GM23338 (cell line): ENCODE results near the gene PUM2. TPM values are rescaled to one million over a fixed set of nuclear protein-coding genes. Genes with fewer than 3 reads are reported as not detected.

Experiments
- ATAC-seq: fragments of 200-7000 bp; cut with Tn5 transposase; 3 replicates; pipeline ENCODE4 v1.9.1; 2020
- DNase-seq: peaks from one replicate; pipeline ENCODE4 v3.0.0-alpha.2; 2015; ENCODE audit warnings: low spot score
- H2AFZ ChIP-seq: fragments of 200-600 bp; sonication (generic); 2 replicates; pipeline ENCODE4 v1.8.0; 2016; ENCODE audit warnings: antibody characterized with exemption, mild to moderate bottlenecking, moderate library complexity
- H3F3A ChIP-seq: fragments of 200-600 bp; sonication (generic); replicated peaks from 2 replicates; pipeline ENCODE4 v1.8.0; 2017; ENCODE audit warnings: antibody characterized with exemption, mixed run types, low read depth
- H3K27ac ChIP-seq: fragments of 200-600 bp; sonication (generic); 2 replicates; pipeline ENCODE4 v1.6.1; 2016; ENCODE audit warnings: low read depth
- H3K27me3 ChIP-seq: fragments of 200-600 bp; sonication (generic); 2 replicates; pipeline ENCODE4 v1.8.0; 2016; ENCODE audit warnings: mild to moderate bottlenecking, mixed run types, moderate library complexity; ENCODE audit not compliant: insufficient read depth
- H3K36me3 ChIP-seq: fragments of 200-600 bp; sonication (generic); 2 replicates; pipeline ENCODE4 v1.8.0; 2016; ENCODE audit warnings: mild to moderate bottlenecking; ENCODE audit not compliant: insufficient read depth
- H3K4me1 ChIP-seq: fragments of 200-600 bp; sonication (generic); 2 replicates; pipeline ENCODE4 v1.8.0; 2016; ENCODE audit warnings: mild to moderate bottlenecking, moderate library complexity; ENCODE audit not compliant: insufficient read depth
- H3K4me2 ChIP-seq: fragments of 200-600 bp; sonication (generic); 2 replicates; pipeline ENCODE4 v1.7.1; 2017; ENCODE audit warnings: mixed run types
- H3K4me3 ChIP-seq: fragments of 200-600 bp; sonication (generic); 2 replicates; pipeline ENCODE4 v1.6.1; 2016; ENCODE audit warnings: mixed run types
- H3K79me2 ChIP-seq: fragments of 200-600 bp; sonication (generic); replicated peaks from 2 replicates; pipeline ENCODE4 v1.8.0; 2017; ENCODE audit warnings: mild to moderate bottlenecking; ENCODE audit not compliant: insufficient read depth
- H3K9me2 ChIP-seq: fragments of 200-600 bp; sonication (generic); 2 replicates; pipeline ENCODE4 v1.8.0; 2017; ENCODE audit not compliant: insufficient read depth
- H4K20me1 ChIP-seq: fragments of 200-600 bp; sonication (generic); replicated peaks from 2 replicates; pipeline ENCODE4 v1.8.0; 2017; ENCODE audit warnings: mild to moderate bottlenecking; ENCODE audit not compliant: insufficient read depth
- H3K27ac Mint-ChIP-seq: 2 replicates; pipeline ENCODE4 v1.8.0; 2020; ENCODE audit warnings: inconsistent platforms, mild to moderate bottlenecking, moderate library complexity, mixed read lengths
- H3K27me3 Mint-ChIP-seq: 3 replicates; pipeline ENCODE4 v1.8.0; 2022; ENCODE audit warnings: low read depth, mild to moderate bottlenecking, moderate library complexity, mixed read lengths, inconsistent platforms; ENCODE audit not compliant: insufficient read depth, poor library complexity
- H3K36me3 Mint-ChIP-seq: 3 replicates; pipeline ENCODE4 v1.8.0; 2021; ENCODE audit warnings: low read depth, mild to moderate bottlenecking, inconsistent platforms, moderate library complexity, mixed read lengths
- H3K4me1 Mint-ChIP-seq: 3 replicates; pipeline ENCODE4 v1.8.0; 2020; ENCODE audit warnings: mild to moderate bottlenecking, inconsistent platforms, mixed read lengths
- H3K4me3 Mint-ChIP-seq: 3 replicates; pipeline ENCODE4 v1.8.0; 2021; ENCODE audit warnings: moderate library complexity, mild to moderate bottlenecking, inconsistent platforms, mixed read lengths
- H3K9me3 Mint-ChIP-seq: 3 replicates; pipeline ENCODE4 v1.8.0; 2020; ENCODE audit warnings: moderate library complexity, mild to moderate bottlenecking, inconsistent platforms, mixed read lengths
- CTCF ChIP-seq, 2 experiments: fragments of 200-600 bp in 1 of 2; sonication (generic) in 1 of 2; conservative IDR thresholded peaks; 2 replicates each; pipeline versions ENCODE4 v1.5.1 to v1.6.1; 2016 to 2017; ENCODE audit warnings: antibody characterized with exemption in 2 of 2, low read depth in 2 of 2, mild to moderate bottlenecking in 2 of 2, moderate library complexity in 1 of 2
- ETS1 ChIP-seq: IDR thresholded peaks from 2 replicates; pipeline ENCODE4 v1.6.1; 2016; ENCODE audit warnings: antibody characterized with exemption
- EZH2 ChIP-seq: fragments of 200-600 bp; sonication (generic); IDR thresholded peaks from one replicate; pipeline ENCODE4 v1.8.0; 2017; ENCODE audit warnings: antibody characterized with exemption, mild to moderate bottlenecking, low read depth; ENCODE audit not compliant: unreplicated experiment
- JUNB ChIP-seq: IDR thresholded peaks from one replicate; pipeline ENCODE4 v1.6.1; 2016; ENCODE audit warnings: antibody characterized with exemption; ENCODE audit not compliant: unreplicated experiment
- REST ChIP-seq: IDR thresholded peaks from one replicate; pipeline ENCODE4 v1.6.1; 2018; ENCODE audit warnings: antibody characterized with exemption; ENCODE audit not compliant: unreplicated experiment
- STAT1 ChIP-seq: IDR thresholded peaks from one replicate; pipeline ENCODE4 v1.6.1; 2016; ENCODE audit warnings: antibody characterized with exemption; ENCODE audit not compliant: unreplicated experiment
- ZNF114 ChIP-seq: fragments of 250-450 bp; sonication (Bioruptor Pico); IDR thresholded peaks from 2 replicates; pipeline ENCODE4 v1.5.0; 2020; ENCODE audit warnings: mild to moderate bottlenecking, moderate library complexity
- ZNF331 ChIP-seq: fragments of 250-450 bp; sonication (Bioruptor Pico); IDR thresholded peaks from 2 replicates; pipeline ENCODE4 v1.5.0; 2020; ENCODE audit warnings: low read depth, mild to moderate bottlenecking, moderate library complexity
- ZNF462 ChIP-seq: fragments of 250-450 bp; sonication (Bioruptor Pico); IDR thresholded peaks from 2 replicates; pipeline ENCODE4 v1.5.0; 2020; ENCODE audit warnings: mild to moderate bottlenecking, moderate library complexity
- polyA plus RNA-seq: library from polyadenylated mRNA; unstranded; fragments of >200 nt; fragmentation: Nextera tagmentation; extraction: Ambion mirVana; gene quantifications from 2 replicates; pipeline ENCODE4 v1.2.1, GENCODE V29; 2016
- total RNA-seq: library from RNA; depleted of rRNA; stranded (reverse); fragments of >200 nt; shearing (Covaris generic); gene quantifications from 2 replicates; pipeline ENCODE4 v1.2.3, GENCODE V29; 2014

Gene PUM2
- total and polyA plus RNA-seq, 2 experiments from 2014 or later: 29.9 to 94.1 TPM

GRCh38 chr2:20231598-20232026, 119.0 kb downstream of the PUM2 start (continued):
- TF ChIP-seq ZNF462 (CRISPR knock-in tag) (0 out of 2 replicates have a peak, but pooled peaks have one; percentile 3), ETS1 (no peak)

- H3K27me3 Mint-ChIP-seq: peaks cover 23% of the 10 kb centered on the region
- Histone ChIP-seq H3K36me3 (no peaks in the 10 kb centered on the region), H4K20me1 (no peaks in the 10 kb centered on the region; the same call in 1 of the 2 replicates), H3K27ac (no peak overlapping the region), H3K4me1 (peaks cover 17% of the 10 kb centered on the region; the same call in 1 of the 2 replicates), H3K4me3 (no peak overlapping the region), H3K4me2 (peak overlapping the region; percentile 43; the same call in 1 of the 2 replicates), H2AFZ (peak overlapping the region; percentile 93), H3K9me2 (no peaks in the 10 kb centered on the region), H3K27me3 (peaks cover 5% of the 10 kb centered on the region; the same call in 1 of the 2 replicates), H3F3A (peaks cover 7% of the 10 kb centered on the region), H3K79me2 (no peaks in the 10 kb centered on the region)
- no peak overlapping the region for H3K4me3 Mint-ChIP-seq
- H3K9me3 Mint-ChIP-seq: no peaks in the 10 kb centered on the region
- ATAC-seq (no peak; the same call in 1 of the 3 replicates), DNase-seq (no peak)
- no peaks in the 10 kb centered on the region; the same call in 2 of the 3 replicates for H3K36me3 Mint-ChIP-seq
- H3K27ac Mint-ChIP-seq: peak overlapping the region; percentile 43; the same call in 1 of the 2 replicates
- H3K4me1 Mint-ChIP-seq: peaks cover 15% of the 10 kb centered on the region
- no peak for TF ChIP-seq ETS1
- no peak for TF ChIP-seq ZNF114 (CRISPR knock-in tag)
- TF ChIP-seq CTCF (conservative IDR thresholded peaks at IDR 0.05; ENCODE audit: low read depth in 2 of 2): no peak
- no peak for TF ChIP-seq JUNB
- TF ChIP-seq EZH2: no peak
- TF ChIP-seq ZNF331 (CRISPR knock-in tag): no peak
- no peak for TF ChIP-seq REST
- TF ChIP-seq STAT1: no peak
Measured at GRCh38 chr2:20231159-20231558, 119.5 kb downstream of the PUM2 start.
